MM.1S (cell line): ENCODE measurements around the gene BOK.
A peak's percentile ranks its signal among the peaks of the same experiment; 100 is the strongest.

Experiments used
- DNase-seq: peaks from one replicate; pipeline ENCODE4 v3.0.0-alpha.2; 2015
- H2AFZ ChIP-seq: fragments of 300-600 bp; sonication (generic); 2 replicates; pipeline ENCODE4 v1.6.0; 2016; ENCODE audit warnings: antibody characterized with exemption, low read length
- H3F3A ChIP-seq: fragments of 300-600 bp; sonication (generic); 2 replicates; pipeline ENCODE4 v1.6.1; 2016; ENCODE audit warnings: mild to moderate bottlenecking, antibody characterized with exemption, low read length, moderate library complexity, mixed read lengths; ENCODE audit not compliant: insufficient read depth
- H3K27ac ChIP-seq: fragments of 300-600 bp; sonication (generic); 2 replicates; pipeline ENCODE4 v1.5.1; 2016; ENCODE audit warnings: mild to moderate bottlenecking, low read length
- H3K27me3 ChIP-seq: fragments of 300-600 bp; sonication (generic); replicated peaks from 2 replicates; pipeline ENCODE4 v1.6.0; 2016; ENCODE audit warnings: low read length; ENCODE audit not compliant: insufficient read depth
- H3K36me3 ChIP-seq: fragments of 300-600 bp; sonication (generic); replicated peaks from 2 replicates; pipeline ENCODE4 v1.6.1; 2016; ENCODE audit warnings: mild to moderate bottlenecking, low read length, mixed read lengths; ENCODE audit not compliant: insufficient read depth
- H3K4me1 ChIP-seq: fragments of 300-600 bp; sonication (generic); 2 replicates; pipeline ENCODE4 v1.6.1; 2016; ENCODE audit warnings: low read length, mixed read lengths
- H3K4me2 ChIP-seq: fragments of 300-600 bp; sonication (generic); 2 replicates; pipeline ENCODE4 v1.6.0; 2016; ENCODE audit warnings: low read depth, low read length
- H3K4me3 ChIP-seq: fragments of 300-600 bp; sonication (generic); 2 replicates; pipeline ENCODE4 v1.5.1; 2016; ENCODE audit warnings: low read length, mixed read lengths
- H3K79me2 ChIP-seq: fragments of 300-600 bp; sonication (generic); 2 replicates; pipeline ENCODE4 v1.6.1; 2016; ENCODE audit warnings: mixed run types, low read length, mixed read lengths
- H3K9ac ChIP-seq: fragments of 300-600 bp; sonication (generic); 2 replicates; pipeline ENCODE4 v1.6.1; 2016; ENCODE audit warnings: low read length, mixed read lengths
- H3K9me2 ChIP-seq: fragments of 300-600 bp; sonication (generic); replicated peaks from 2 replicates; pipeline ENCODE4 v1.6.1; 2016; ENCODE audit warnings: mild to moderate bottlenecking, low read length, mixed read lengths; ENCODE audit not compliant: insufficient read depth
- H3K9me3 ChIP-seq: fragments of 300-600 bp; sonication (generic); replicated peaks from 2 replicates; pipeline ENCODE4 v1.6.1; 2016; ENCODE audit warnings: mild to moderate bottlenecking, low read length, mixed read lengths; ENCODE audit not compliant: insufficient read depth
- H4K20me1 ChIP-seq: fragments of 300-600 bp; sonication (generic); 2 replicates; pipeline ENCODE4 v1.6.1; 2016; ENCODE audit warnings: mild to moderate bottlenecking, low read length, moderate library complexity, mixed read lengths; ENCODE audit not compliant: insufficient read depth
- CTCF ChIP-seq: fragments of 300-600 bp; sonication (generic); IDR thresholded peaks from 2 replicates; pipeline ENCODE4 v1.5.1; 2016; ENCODE audit warnings: antibody characterized with exemption, low read length, mixed read lengths
- EZH2 ChIP-seq: fragments of 300-600 bp; sonication (generic); optimal IDR thresholded peaks from 2 replicates; pipeline ENCODE3; 2017; ENCODE audit warnings: low read depth, mild to moderate bottlenecking, antibody characterized with exemption, low read length, mixed read lengths
- EZH2phosphoT487 ChIP-seq: fragments of 300-600 bp; sonication (generic); IDR thresholded peaks from 2 replicates; pipeline ENCODE4 v1.6.1; 2018; ENCODE audit warnings: antibody characterized with exemption, low read length

BOK gene

DNA sequence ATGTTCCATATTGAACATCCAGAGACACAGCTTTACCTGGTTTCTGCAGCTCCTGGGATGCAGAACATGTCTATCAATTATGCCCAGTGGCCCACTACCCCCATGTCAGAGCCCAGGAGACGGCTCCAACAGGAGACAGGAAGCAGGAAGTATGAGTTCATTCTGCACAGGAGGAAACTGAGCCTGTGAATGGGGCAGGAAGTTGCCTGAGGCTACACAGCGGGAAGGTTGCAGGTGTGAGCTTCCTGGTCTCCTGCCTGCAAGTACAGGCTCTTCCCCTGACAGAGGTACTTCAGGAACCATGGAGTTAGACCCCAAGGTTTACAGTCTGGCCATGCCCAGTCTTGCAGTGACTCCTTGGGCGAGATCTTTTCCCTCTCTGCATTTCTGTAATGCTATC is 2.8 kb upstream of the BOK start:
- Histone ChIP-seq H3F3A (no peaks in the 10 kb centered on the region), H3K9me3 (no peaks in the 10 kb centered on the region), H4K20me1 (no peaks in the 10 kb centered on the region), H3K27ac (no peak overlapping the region), H3K79me2 (no peaks in the 10 kb centered on the region), H3K4me2 (no peak overlapping the region), H3K4me1 (no peaks in the 10 kb centered on the region), H3K4me3 (no peak overlapping the region), H3K9me2 (no peaks in the 10 kb centered on the region), H2AFZ (no peak overlapping the region), H3K36me3 (no peaks in the 10 kb centered on the region), H3K9ac (no peak overlapping the region), H3K27me3 (peaks cover 61% of the 10 kb centered on the region)
- no peak for DNase-seq
- TF ChIP-seq EZH2, result no peak
- TF ChIP-seq CTCF, result no peak
- TF ChIP-seq EZH2phosphoT487, result no peak

DNA sequence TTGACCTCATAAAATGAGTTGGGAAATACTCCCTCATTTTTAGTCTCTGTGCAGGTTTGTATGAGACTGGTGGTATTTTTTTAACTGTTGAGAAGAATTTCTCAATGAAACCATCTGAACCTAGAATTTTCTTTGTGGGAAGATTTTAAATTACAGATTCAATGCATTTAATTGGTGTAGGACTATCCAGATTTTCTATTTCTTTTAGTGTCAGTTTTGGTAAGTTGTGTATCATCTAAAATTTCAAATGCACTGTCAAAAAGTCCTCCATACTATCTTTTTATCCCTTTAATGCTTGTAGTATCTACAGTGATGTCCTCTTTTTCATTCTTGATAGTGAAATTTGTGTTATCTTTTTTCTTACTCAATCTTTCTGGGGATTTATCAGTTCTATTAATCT is 1.8 kb upstream of the BOK start:
- Histone ChIP-seq H4K20me1 (no peaks in the 10 kb centered on the region), H3K27me3 (peaks cover 52% of the 10 kb centered on the region), H3K4me2 (no peak overlapping the region), H3K4me3 (no peak overlapping the region), H3K4me1 (no peaks in the 10 kb centered on the region), H3K9me2 (no peaks in the 10 kb centered on the region), H3K79me2 (no peaks in the 10 kb centered on the region), H3K9me3 (no peaks in the 10 kb centered on the region), H3K36me3 (no peaks in the 10 kb centered on the region), H3K9ac (no peak overlapping the region), H2AFZ (no peak overlapping the region), H3F3A (no peaks in the 10 kb centered on the region), H3K27ac (no peak overlapping the region)
- TF ChIP-seq EZH2 (no peak), CTCF (no peak), EZH2phosphoT487 (no peak)
- DNase-seq, result no peak

DNA sequence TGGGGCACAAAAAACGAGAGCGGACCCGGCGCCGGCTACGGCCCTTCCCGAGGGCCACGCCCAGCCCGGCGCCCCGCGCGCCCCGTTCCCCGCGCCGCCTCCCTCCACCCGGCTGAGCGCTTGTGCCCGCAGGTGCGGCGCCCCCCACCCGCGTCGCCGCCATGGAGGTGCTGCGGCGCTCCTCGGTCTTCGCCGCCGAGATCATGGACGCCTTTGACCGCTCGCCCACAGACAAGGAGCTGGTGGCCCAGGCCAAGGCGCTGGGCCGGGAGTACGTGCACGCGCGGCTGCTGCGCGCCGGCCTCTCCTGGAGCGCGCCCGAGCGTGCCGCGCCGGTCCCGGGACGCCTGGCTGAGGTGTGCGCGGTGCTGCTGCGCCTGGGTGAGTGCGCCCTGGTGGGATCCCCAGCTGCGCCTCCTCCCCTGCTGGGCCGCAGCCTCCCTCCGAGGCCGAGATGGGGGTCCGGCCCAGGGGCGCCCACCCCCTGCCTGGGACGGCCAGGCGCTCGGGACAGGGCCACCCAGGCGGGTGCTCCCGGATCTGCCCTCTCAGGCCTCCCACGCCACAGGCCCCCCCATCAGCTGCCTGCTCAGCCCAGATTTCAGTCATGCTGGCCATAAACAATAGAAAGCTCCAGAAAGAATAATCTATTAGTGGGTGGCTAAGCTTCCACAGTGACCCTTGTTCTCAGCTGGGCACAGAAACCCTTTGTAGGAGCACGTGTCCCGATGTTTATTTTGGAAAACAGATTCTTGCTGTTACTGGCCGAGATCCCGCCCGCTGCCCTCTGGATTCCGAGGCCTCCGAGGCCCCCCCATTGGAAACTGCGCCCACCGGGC is 997 bp downstream of the BOK start:
- no peak overlapping the region for H2AFZ ChIP-seq
- TF ChIP-seq CTCF (no peak), EZH2phosphoT487 (no peak), EZH2 (no peak)

More for the DNA sequence above, 997 bp downstream of the BOK start:
- DNase-seq, result no peak
- H3K9me3 ChIP-seq, result no peaks in the 10 kb centered on the region
- H3K27me3 ChIP-seq, result peaks cover 50% of the 10 kb centered on the region
- peak overlapping the region; percentile 18; the same call in 1 of the 2 replicates for H3K4me2 ChIP-seq
- H3K79me2 ChIP-seq, result no peaks in the 10 kb centered on the region
- no peaks in the 10 kb centered on the region for H4K20me1 ChIP-seq
- H3K9ac ChIP-seq, result no peak overlapping the region
- H3K4me3 ChIP-seq, result no peak overlapping the region
- no peaks in the 10 kb centered on the region for H3K9me2 ChIP-seq
- no peaks in the 10 kb centered on the region for H3K4me1 ChIP-seq
- no peak overlapping the region for H3K27ac ChIP-seq
- no peaks in the 10 kb centered on the region for H3F3A ChIP-seq
- no peaks in the 10 kb centered on the region for H3K36me3 ChIP-seq
